Choroid plexus epithelial cell (primary cell): ENCODE data around the gene PRKN.

Experiments used
- DNase-seq: peaks from one replicate; pipeline ENCODE4 v3.0.0-alpha.2; 2010; ENCODE audit warnings: low read depth
- H3K4me3 ChIP-seq: 2 replicates; pipeline ENCODE4 v1.5.1; 2011; ENCODE audit warnings: low read depth, mild to moderate bottlenecking, control low read depth, low read length, moderate library complexity
- CTCF ChIP-seq: conservative IDR thresholded peaks from 2 replicates; pipeline ENCODE4 v1.5.1; 2011; ENCODE audit warnings: low read depth, mild to moderate bottlenecking, control low read depth, inconsistent platforms, low read length, moderate library complexity

The PRKN gene

GRCh38 chr6:162671580-162672165 lies 55.9 kb downstream of the PRKN start:
- DNase-seq: no peak
- TF ChIP-seq CTCF: no peak
- H3K4me3 ChIP-seq: no peak overlapping the region

- TF ChIP-seq CTCF: no peak
- H3K4me3 ChIP-seq: no peak overlapping the region
- no peak for DNase-seq
These were observed 57.2 kb downstream of the PRKN start for GRCh38 chr6:162670345-162670744.

- DNase-seq: no peak
- no peak for TF ChIP-seq CTCF
- H3K4me3 ChIP-seq: no peak overlapping the region
These were observed 61.3 kb downstream of the PRKN start for GRCh38 chr6:162666246-162666645.

- no peak for TF ChIP-seq CTCF
These were observed 73.8 kb downstream of the PRKN start for GRCh38 chr6:162653808-162654207.

GRCh38 chr6:162651505-162651904 lies 76.1 kb downstream of the PRKN start:
- DNase-seq: no peak
- no peak for TF ChIP-seq CTCF
- no peak overlapping the region for H3K4me3 ChIP-seq

More at GRCh38 chr6:162653808-162654207, 73.8 kb downstream of the PRKN start:
- no peak overlapping the region for H3K4me3 ChIP-seq
- DNase-seq: no peak

- TF ChIP-seq CTCF: no peak
- no peak for DNase-seq
- H3K4me3 ChIP-seq: no peak overlapping the region
These were observed 78.3 kb downstream of the PRKN start for GRCh38 chr6:162649271-162649670.

- TF ChIP-seq CTCF: no peak
- H3K4me3 ChIP-seq: no peak overlapping the region
- no peak for DNase-seq
These were observed 83.4 kb downstream of the PRKN start for GRCh38 chr6:162644153-162644552.
